Measurements from ENCODE around the gene GNAQ.
"Not testable (repeated sequence)": the region's sequence is repeated elsewhere in the genome, so short reads cannot be mapped to it uniquely, and the experiment has no call there.

Gene GNAQ

DNA sequence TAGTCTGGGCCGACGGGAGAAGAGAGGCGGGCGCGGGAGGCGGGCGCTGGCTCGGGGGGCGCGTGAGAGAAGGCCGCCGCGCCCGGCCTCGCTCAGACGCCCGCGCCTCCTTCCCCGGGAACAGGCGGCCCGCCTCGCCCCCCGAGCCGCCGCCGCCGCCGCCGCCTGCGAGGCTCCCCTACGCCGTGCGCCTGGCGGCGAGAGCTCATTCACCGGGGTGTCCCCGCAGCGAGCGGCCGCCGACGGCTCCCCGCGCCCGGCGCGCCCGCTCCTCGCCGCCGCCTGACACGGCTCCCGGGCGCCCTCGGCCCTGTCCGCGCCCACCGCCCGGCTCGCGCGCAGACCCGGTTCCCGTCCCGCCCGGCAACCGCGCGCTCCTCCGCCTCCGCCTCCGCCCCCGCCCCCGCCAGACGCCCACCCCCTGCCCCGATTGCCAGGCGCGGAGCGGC lies at the start of gene GNAQ:
Gene GNAQ, minus strand, starts transcription at position 368 of the 449 bp plus-strand sequence. CDS start 576 bp downstream, outside the sequence.
- peak within 1 kb of the TSS; percentile 87 for H3K27ac ChIP-seq
- no peak for DNase-seq (ENCODE audit: low read depth, low spot score)

GRCh38 chr9:78074385-78075291 lies 43.0 kb upstream of the GNAQ start:
- DNase-seq (ENCODE audit: low read depth, low spot score): no peak
- no peak overlapping the region for H3K27ac ChIP-seq

- H3K27ac ChIP-seq: no peak overlapping the region
- DNase-seq (ENCODE audit: low read depth, low spot score): no peak
Observed at GRCh38 chr9:78073722-78074121, 42.1 kb upstream of the GNAQ start.

- DNase-seq (ENCODE audit: low read depth, low spot score): no peak
- no peak overlapping the region for H3K27ac ChIP-seq
Observed at GRCh38 chr9:78072586-78073199, 41.1 kb upstream of the GNAQ start.

DNA sequence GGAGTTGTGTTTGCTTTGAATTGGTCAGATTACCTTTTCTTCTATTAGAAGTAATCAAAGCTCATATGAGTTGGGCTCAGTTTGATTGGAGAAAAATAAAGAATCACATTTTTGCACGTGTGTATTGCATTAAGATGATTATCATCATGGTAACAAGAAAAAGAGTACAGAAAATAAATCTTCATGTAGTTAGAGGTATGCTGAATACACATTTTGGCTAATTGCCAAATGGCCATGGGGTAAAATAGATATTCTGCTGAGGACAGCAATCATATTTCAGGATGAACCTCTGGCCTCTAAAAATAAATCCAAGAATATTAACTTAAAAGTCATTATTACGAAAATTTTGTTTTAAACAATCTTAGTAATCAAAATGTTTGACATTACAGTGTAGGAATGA lies 38.9 kb upstream of the GNAQ start:
- DNase-seq (ENCODE audit: low read depth, low spot score): no peak
- no peak overlapping the region for H3K27ac ChIP-seq

DNA sequence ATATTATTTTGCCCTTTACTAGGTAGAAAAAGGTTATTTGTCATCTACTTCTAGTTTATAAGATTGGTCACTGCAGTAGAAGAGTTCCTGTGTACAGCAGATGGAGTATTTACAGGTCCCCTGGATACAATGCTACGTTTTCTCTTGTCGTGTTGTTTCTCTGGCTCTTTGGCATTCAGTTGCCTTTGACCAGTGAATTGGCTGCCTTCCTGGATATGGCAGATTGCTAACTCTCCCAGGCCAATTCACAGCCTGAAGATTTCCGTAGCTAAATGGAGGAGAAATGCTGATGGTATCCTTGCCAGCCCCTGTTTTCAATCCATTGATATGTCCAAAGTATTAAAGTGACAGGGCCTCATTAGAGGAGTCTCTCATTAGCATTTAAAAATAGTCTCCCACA lies 32.5 kb upstream of the GNAQ start:
- DNase-seq (ENCODE audit: low read depth, low spot score): no peak
- H3K27ac ChIP-seq: no peak overlapping the region

DNA sequence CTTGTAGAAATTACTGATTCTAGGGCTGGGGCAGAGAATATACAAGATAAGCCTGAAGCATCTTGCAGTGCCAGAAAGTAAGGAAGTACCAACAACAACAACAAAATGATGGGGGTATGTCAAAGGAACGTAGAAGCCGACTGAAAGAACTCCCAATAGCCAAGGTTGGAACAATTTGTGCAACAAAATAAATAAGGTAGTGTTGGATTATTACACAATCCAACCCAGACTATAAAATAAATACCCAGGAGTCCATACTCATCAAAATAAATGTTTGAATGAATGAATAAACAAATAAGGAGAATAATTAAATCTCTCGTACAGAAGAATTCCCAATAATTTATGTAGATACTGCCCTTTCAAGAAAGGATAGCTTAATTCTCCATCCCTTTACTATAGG lies 31.1 kb upstream of the GNAQ start:
- H3K27ac ChIP-seq: no peak overlapping the region
- no peak for DNase-seq (ENCODE audit: low read depth, low spot score)

GRCh38 chr9:78054218-78054617 lies 22.6 kb upstream of the GNAQ start:
- H3K27ac ChIP-seq; DNase-seq (ENCODE audit: low read depth, low spot score): not testable (repeated sequence)

- no peak overlapping the region for H3K27ac ChIP-seq
- DNase-seq (ENCODE audit: low read depth, low spot score): no peak
Observed at GRCh38 chr9:78053627-78054026, 22.0 kb upstream of the GNAQ start.

DNA sequence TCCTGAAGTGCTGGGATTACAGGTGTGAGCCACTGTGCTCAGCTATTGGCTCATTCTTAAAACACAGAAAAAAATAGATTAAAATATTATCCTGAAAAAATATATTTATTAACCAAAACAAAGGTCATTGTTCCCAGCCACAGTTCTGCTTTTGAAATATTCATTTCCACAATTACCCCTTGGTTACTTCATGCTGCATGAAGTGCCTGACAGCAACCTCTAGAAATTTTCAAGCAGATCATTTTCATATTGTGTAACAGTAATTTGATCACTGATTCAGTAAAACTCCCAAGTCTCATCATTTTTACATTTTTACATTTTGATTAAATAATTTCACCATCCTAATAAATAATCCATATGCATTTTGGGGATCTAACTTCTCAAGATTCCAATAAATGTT lies 18.8 kb upstream of the GNAQ start:
- no peak for DNase-seq (ENCODE audit: low read depth, low spot score)
- no peak overlapping the region for H3K27ac ChIP-seq

GRCh38 chr9:78049484-78049883 lies 17.9 kb upstream of the GNAQ start:
- no peak overlapping the region for H3K27ac ChIP-seq
- no peak for DNase-seq (ENCODE audit: low read depth, low spot score)

- no peak for DNase-seq (ENCODE audit: low read depth, low spot score)
- no peak overlapping the region for H3K27ac ChIP-seq
Observed at GRCh38 chr9:78047106-78047505, 15.5 kb upstream of the GNAQ start.

- no peak for DNase-seq (ENCODE audit: low read depth, low spot score)
- no peak overlapping the region for H3K27ac ChIP-seq
Observed at GRCh38 chr9:78046112-78046511, 14.5 kb upstream of the GNAQ start.

DNA sequence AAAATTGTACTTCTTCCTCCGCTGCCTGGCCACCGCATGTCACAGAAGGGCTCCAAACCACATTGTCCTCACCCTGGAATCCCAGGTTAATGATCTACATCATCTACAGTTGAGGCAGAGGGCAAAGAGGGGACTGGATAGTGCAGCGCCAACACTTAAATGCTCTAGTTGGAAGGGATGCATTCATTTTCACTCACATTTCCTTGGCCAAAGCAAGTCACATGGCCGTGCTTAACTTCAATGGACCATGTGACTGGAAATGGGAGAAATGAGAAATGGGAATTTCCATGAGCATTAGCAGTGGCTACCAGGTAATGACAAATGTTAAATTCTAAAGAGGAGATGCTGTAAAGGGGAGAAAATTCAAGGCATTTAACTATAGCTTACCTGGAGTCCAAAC lies 13.3 kb upstream of the GNAQ start:
- H3K27ac ChIP-seq: no peak overlapping the region
- no peak for DNase-seq (ENCODE audit: low read depth, low spot score)

DNA sequence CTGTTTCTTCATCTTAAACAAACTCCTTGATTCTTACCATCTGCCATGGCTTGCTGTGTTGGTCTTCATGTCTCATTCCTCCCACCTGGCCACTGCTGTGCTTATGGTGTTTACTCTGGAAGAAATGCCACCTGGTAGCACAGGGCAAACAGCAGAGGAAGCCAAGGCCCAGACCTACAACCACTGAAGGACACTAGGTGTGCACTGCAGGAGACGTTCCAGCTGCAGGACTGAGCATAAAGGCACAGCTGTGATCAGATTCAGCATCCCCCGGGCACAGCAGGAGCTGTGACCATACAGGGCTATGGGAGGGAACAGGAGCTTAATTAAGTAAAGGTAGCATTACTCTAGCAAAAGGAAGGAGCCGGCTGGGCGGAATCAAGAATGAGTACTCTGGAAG lies 12.6 kb upstream of the GNAQ start:
- no peak overlapping the region for H3K27ac ChIP-seq
- no peak for DNase-seq (ENCODE audit: low read depth, low spot score)

- DNase-seq (ENCODE audit: low read depth, low spot score): no peak
Observed at GRCh38 chr9:78041971-78042370, 10.4 kb upstream of the GNAQ start.

DNA sequence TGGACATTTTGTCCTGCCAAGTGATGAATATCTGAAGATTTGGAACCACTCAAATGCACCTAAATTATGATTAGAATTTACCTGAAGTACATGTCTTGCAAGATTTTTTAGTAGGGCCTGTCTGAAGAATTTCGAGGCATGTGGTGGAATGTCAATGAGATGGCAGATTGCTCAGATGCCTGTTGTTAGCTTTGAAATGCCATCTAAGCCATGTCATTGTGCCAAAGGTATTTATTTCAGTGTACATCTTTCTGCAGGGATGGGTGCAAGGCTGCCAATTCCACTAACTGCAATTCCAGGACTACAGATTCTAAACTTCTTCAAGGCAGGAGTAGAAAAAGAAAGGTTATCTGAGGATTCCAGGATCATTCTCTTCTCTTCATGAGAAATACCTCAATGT lies 9.1 kb upstream of the GNAQ start:
- DNase-seq (ENCODE audit: low read depth, low spot score): no peak
- H3K27ac ChIP-seq: no peak overlapping the region

More at GRCh38 chr9:78041971-78042370, 10.4 kb upstream of the GNAQ start:
- no peak overlapping the region for H3K27ac ChIP-seq

DNA sequence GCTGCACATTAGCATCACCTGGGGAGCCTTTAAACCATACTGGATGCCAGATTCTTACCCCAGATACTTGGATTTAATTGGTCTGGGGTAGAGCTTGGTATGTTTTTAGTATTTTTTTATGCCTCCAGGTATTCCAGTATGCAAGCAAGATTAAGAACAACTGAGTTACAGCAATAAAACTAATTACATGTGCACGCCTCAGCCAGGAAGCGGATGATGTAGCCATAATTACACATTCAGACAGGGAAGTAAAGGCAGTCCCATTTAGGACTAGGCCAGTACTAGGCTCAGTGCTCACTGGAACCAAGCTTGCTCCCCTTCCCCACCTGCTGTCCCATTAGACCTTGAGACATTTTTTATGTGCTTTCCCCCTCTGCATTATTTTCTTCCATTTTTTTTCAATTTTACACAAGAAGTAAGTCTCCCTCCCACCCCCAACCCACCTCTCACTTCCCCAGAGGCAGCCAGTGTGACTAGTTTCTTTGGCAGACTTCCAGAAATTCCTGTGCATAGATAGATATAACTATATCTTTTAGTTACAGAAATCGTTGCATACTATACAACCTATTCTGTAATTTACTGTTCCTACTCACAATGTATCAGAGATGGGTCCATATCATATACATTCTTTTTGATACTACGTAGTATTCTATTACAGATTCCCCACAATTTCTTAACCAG lies 7.1 kb upstream of the GNAQ start:
- DNase-seq (ENCODE audit: low read depth, low spot score): no peak
- H3K27ac ChIP-seq: no peak overlapping the region

- H3K27ac ChIP-seq: no peak overlapping the region
- no peak for DNase-seq (ENCODE audit: low read depth, low spot score)
Observed at GRCh38 chr9:78035383-78035993, 3.9 kb upstream of the GNAQ start.

DNA sequence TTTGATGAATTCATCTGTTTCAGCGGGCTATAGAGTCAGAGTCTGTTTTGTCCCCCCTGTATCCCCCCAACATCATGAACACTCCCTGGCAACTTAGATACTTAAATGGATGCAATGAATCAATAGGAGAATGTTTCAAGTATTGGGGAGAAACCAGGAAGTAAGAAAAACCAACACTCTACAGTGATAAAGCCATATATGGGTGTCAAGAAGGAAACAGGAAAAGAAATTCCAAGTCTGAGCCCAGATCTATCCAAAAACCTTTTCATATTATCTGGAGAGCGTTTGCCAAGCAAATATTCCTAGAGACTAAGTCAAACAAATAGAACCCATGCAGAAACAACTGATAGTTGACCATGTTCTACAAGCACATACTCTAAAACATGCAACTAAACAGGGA lies 2.3 kb upstream of the GNAQ start:
- H3K27ac ChIP-seq: no peak overlapping the region
- DNase-seq (ENCODE audit: low read depth, low spot score): no peak
